Mesothelial cell of epicardium (in vitro differentiated cells): ENCODE results near the gene TRIO. TPM values are rescaled to one million over a fixed set of nuclear protein-coding genes. Genes with fewer than 3 reads are reported as not detected.

Source experiments
- DNase-seq, 2 experiments: peaks; one replicate each; pipeline ENCODE4 v3.0.0; 2021; ENCODE audit warnings: low spot score in 2 of 2; ENCODE audit not compliant: unreplicated experiment in 2 of 2
- H3K27ac Mint-ChIP-seq: 2 replicates; pipeline ENCODE4 v1.8.0; 2021; ENCODE audit warnings: mixed read lengths
- H3K27me3 Mint-ChIP-seq: 2 replicates; pipeline ENCODE4 v1.8.0; 2021; ENCODE audit warnings: low read depth, mixed read lengths
- H3K36me3 Mint-ChIP-seq: 2 replicates; pipeline ENCODE4 v1.8.0; 2021; ENCODE audit warnings: mixed read lengths
- H3K4me1 Mint-ChIP-seq: 2 replicates; pipeline ENCODE4 v1.8.0; 2021; ENCODE audit warnings: mixed read lengths
- H3K4me3 Mint-ChIP-seq: 2 replicates; pipeline ENCODE4 v1.8.0; 2021; ENCODE audit warnings: mild to moderate bottlenecking, moderate library complexity, mixed read lengths
- H3K9me3 Mint-ChIP-seq: 2 replicates; pipeline ENCODE4 v1.8.0; 2021; ENCODE audit warnings: mixed read lengths
- total RNA-seq: library from RNA; stranded (reverse); gene quantifications from 3 replicates; pipeline ENCODE4 v1.2.1, GENCODE V29; 2021
- TF ChIP-seq, protein P1 (sequence below): fragments of 200-600 bp; sonication (generic); IDR thresholded peaks from one replicate; pipeline ENCODE4 v1.5.0; 2021; ENCODE audit warnings: antibody characterized with exemption; ENCODE audit not compliant: unreplicated experiment

Gene TRIO
- total RNA-seq, 1 donor from 2014 or later: 209 TPM

DNA sequence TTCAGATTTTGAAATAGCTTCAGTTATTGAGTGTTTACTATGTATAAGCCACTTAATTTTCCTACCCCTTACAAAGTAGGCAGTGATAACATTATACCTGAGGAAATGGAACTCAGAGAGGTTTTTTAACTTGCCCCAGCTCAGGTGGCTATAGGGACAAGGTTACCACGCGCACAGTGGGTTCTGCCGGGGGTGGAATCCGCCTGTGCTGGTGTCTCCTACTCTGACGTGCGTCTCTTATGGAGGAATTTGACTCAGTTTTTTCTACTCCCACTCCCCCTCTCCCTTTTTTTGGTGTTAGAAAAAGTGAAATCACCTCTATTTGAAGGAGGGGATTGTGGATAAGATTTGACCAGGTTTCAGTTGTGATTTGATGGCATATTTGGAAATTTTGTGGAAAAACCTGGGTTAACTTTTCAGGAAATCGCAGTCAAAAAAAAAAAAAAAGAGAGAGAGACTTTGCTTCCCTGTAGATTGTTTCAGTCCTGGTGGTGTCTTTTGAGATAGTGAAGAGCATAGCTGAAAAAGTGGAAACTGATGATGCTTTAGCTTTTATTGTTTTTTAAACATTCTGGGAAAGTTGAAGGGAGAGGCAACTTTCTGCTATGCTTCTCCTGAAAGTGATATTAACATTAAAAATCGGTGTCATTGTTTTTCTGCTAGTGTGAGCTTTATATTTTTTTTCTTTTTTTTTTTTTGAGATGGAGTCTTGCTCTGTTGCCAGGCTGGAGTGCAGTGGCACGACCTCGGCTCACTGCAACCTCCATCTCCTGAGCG lies 15.9 kb downstream of the TRIO start:
- DNase-seq: no peak
- Mint-ChIP-seq H3K36me3 (peaks cover 5% of the 10 kb centered on the region), H3K4me1 (peaks cover 30% of the 10 kb centered on the region), H3K4me3 (no peak overlapping the region), H3K9me3 (peaks cover 11% of the 10 kb centered on the region), H3K27ac (no peak overlapping the region), H3K27me3 (no peaks in the 10 kb centered on the region)
- TF ChIP-seq, protein P1, sequence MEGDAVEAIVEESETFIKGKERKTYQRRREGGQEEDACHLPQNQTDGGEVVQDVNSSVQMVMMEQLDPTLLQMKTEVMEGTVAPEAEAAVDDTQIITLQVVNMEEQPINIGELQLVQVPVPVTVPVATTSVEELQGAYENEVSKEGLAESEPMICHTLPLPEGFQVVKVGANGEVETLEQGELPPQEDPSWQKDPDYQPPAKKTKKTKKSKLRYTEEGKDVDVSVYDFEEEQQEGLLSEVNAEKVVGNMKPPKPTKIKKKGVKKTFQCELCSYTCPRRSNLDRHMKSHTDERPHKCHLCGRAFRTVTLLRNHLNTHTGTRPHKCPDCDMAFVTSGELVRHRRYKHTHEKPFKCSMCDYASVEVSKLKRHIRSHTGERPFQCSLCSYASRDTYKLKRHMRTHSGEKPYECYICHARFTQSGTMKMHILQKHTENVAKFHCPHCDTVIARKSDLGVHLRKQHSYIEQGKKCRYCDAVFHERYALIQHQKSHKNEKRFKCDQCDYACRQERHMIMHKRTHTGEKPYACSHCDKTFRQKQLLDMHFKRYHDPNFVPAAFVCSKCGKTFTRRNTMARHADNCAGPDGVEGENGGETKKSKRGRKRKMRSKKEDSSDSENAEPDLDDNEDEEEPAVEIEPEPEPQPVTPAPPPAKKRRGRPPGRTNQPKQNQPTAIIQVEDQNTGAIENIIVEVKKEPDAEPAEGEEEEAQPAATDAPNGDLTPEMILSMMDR: no peak

DNA sequence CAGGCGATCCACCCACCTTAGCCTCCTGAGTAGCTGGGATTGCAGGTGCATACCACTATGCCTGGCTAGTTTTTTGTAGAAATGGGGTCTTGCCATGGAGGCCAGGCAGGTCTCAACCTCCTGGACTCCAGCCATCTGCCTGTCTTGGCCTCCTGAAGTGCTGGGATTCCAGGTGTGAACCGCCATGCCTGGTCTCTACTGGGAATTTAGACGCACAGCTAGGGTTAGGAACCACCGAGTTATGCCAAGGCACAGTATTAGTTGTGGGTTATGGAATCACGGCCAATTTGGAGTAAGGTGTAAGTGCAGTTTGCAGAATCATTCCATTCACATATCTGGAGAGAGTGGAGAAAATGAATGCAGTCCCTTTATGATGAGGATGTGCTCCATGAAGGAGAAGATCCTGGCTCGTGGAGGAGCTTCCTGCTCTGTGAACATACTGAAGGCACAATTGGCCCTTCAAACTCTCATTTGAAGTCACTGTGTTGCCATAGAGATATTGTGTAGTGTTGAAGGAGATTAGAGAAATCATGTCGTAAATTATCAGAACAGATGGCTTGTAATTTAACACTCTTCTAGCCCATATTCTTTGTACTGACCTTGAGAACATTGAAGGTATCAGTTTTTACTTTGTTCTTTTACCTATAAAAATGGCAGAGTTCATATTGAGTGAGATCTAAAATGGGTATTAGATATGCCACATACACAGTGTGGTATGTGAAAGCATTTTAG lies 18.8 kb downstream of the TRIO start:
- Mint-ChIP-seq H3K9me3 (peaks cover 22% of the 10 kb centered on the region), H3K27ac (no peak overlapping the region), H3K27me3 (no peaks in the 10 kb centered on the region), H3K4me3 (no peak overlapping the region), H3K36me3 (peaks cover 13% of the 10 kb centered on the region), H3K4me1 (peaks cover 25% of the 10 kb centered on the region)
- TF ChIP-seq, protein P1: no peak
- DNase-seq: no peak

DNA sequence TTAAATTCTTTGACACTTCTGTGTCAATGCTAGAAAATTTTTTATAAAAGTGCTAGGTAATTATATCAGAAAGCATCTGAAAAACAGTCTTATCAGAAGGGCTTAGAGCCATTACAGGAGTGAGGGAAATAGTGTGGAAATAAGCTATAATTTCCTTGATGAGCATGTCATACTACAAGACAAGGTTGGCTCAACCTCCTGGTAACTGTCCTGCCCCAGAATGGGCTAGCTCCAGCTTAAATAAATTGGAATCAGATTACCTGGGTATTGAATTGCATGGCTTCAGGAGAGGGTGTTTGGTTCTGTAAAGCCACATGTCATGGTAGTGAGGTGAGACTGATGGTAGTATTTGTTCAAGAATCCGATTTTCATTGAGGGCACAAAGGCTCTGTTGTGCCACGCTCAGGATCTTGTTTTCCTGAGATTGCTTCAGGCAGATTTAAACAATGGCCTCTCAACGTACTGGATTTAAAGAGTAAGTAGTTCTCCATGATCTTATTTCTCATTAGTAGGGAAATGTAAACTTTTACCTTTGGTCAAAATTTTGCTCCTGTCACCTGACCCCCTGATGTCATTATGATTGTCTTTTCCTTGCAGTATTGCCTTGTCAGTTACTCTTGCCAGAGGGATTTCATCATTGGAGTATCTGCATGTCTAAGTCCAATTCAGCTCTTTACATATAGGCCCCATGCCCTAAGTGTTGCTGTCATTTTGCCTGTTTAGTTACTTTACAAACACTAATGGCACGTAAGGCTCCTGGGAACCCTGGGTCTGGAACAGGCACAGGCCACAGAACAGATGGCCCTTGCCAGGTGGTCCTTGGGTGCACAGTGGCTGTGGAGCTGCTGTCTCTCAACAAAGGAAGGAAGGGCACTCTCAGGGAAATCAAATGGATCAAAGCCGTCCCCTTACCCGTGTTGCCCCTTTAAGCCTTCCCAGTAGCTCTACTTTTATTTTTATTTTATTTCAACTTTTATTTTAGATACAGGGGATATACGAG lies 21.3 kb downstream of the TRIO start:
- TF ChIP-seq, protein P1: no peak
- Mint-ChIP-seq H3K9me3 (peaks cover 22% of the 10 kb centered on the region), H3K4me3 (no peak overlapping the region), H3K27ac (no peak overlapping the region), H3K27me3 (no peaks in the 10 kb centered on the region), H3K4me1 (peaks cover 24% of the 10 kb centered on the region), H3K36me3 (peaks cover 13% of the 10 kb centered on the region)
- DNase-seq: no peak

DNA sequence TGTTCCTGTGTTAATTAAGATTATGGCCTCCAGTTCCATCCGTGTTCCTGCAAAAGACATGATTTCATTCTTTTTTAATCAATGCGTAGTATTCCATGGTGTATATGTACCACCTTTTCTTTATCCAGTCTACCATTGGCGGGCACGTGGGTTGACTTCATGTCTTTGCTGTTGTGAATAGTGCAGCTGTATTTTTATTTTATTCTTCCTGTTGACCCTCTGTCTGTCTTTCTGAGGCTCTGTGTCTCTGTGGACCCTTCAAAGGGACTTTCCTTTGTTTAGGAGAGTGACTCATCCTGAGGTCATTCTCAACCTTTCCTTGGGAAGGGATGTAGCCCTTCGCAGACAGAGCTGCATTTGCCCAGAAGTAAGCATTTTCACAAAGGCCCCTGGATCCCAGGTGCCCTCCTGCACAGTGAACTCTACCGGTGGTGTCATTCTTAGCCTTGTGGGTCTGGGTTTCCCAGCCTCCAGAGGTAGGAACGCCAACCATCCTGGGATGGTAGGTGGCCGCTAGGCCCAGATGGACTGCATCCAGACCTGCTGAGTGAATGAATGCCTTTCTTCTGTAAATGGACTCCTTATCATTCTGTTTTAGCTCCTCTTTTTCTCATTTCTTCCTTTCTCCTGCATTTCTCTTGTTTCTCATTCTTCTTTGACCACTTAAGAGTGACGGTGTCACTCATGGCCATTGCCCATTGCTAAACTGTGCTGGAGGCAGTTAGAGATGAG lies 22.4 kb downstream of the TRIO start:
- no peak for DNase-seq
- H3K36me3 Mint-ChIP-seq: peaks cover 13% of the 10 kb centered on the region
- peaks cover 21% of the 10 kb centered on the region for H3K4me1 Mint-ChIP-seq
- H3K4me3 Mint-ChIP-seq: no peak overlapping the region
- H3K27ac Mint-ChIP-seq: no peak overlapping the region
- peaks cover 22% of the 10 kb centered on the region for H3K9me3 Mint-ChIP-seq
- no peaks in the 10 kb centered on the region for H3K27me3 Mint-ChIP-seq
- TF ChIP-seq, protein P1: no peak

DNA sequence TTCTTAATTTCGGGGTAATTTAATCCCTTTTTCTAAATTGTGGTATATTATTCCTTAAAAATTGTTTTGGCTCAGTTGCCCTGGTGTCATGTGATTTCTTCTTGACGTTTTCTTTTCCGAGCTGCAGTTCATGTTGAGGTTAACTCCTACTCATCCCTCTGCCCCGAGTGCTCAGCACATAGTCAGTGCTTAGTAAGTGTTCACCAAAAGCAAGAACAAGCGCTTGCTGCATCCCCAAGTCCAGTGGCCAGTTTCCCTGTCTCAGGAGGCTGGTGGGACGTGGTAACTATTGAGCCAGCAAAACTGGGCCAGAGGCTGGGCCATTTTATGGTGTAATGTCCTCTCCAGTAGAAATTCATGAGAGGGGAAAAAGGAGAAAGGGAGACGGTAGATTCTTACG lies 23.3 kb downstream of the TRIO start:
- Mint-ChIP-seq H3K9me3 (peaks cover 22% of the 10 kb centered on the region), H3K4me1 (peaks cover 22% of the 10 kb centered on the region), H3K27me3 (no peaks in the 10 kb centered on the region), H3K27ac (no peak overlapping the region), H3K36me3 (peaks cover 13% of the 10 kb centered on the region), H3K4me3 (no peak overlapping the region)
- DNase-seq: no peak
- TF ChIP-seq, protein P1: no peak
